ENCODE results near the gene DNAJC3. TPM values are rescaled to one million over a fixed set of nuclear protein-coding genes. Genes with fewer than 3 reads are reported as not detected.
A peak's percentile ranks its signal among the peaks of the same experiment; 100 is the strongest.

DNAJC3 gene
- total RNA-seq, 4 donors from 2014 or later = 49.1 to 73.3 (median 53.1) TPM

GRCh38 chr13:95833126-95833525 lies 156.2 kb downstream of the DNAJC3 start:
- H3K4me3 ChIP-seq = no peak overlapping the region
- ATAC-seq = no peak
- 68 to 82% methylated on average over 1 of the region's 1 CpG for WGBS, 2 donors (ENCODE audit: low coverage in 1 of 2)
- H3K36me3 ChIP-seq = peaks cover 0 to 18% of the 10 kb centered on the region in 2 donors
- H3K27ac ChIP-seq = no peak overlapping the region
- peaks cover 0 to 8% (median 0%) of the 10 kb centered on the region in 3 donors for H3K4me1 ChIP-seq
- peaks cover 0 to 15% (median 0%) of the 10 kb centered on the region in 3 donors for H3K9me3 ChIP-seq
- TF ChIP-seq POLR2AphosphoS5 (IDR thresholded peaks at IDR 0.05) (no peak), CTCF (IDR thresholded peaks at IDR 0.05) (no peak), POLR2A (IDR thresholded peaks at IDR 0.05) (no peak), EP300 (IDR thresholded peaks at IDR 0.05) (no peak)
- no peaks in the 10 kb centered on the region for H3K27me3 ChIP-seq

DNA sequence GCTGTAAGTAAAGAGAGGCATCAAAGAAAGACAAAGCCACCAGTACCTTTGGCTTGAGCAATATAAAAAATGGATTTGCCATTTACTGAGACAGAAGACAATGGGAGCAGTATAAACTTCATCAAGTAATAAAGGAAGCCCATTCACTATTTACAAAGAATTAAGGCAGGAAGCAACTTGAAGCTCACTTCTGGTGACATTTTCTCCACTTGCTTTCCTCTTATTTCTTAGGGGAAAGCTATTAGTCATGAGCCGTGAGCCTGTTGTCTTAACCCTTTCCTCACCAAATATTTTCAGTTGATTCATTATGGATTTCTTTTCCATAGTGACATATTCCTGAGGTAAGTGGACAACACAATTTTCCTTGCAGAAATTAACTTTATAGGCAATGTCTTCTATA lies 156.8 kb downstream of the DNAJC3 start:
- no peak overlapping the region for H3K4me3 ChIP-seq
- no peak for ATAC-seq
- H3K36me3 ChIP-seq = peaks cover 0 to 17% of the 10 kb centered on the region in 2 donors
- H3K9me3 ChIP-seq = peaks cover 0 to 21% (median 0%) of the 10 kb centered on the region in 3 donors
- H3K27ac ChIP-seq = no peak overlapping the region
- H3K27me3 ChIP-seq = no peaks in the 10 kb centered on the region
- TF ChIP-seq CTCF (IDR thresholded peaks at IDR 0.05) (no peak), POLR2A (IDR thresholded peaks at IDR 0.05) (no peak), EP300 (IDR thresholded peaks at IDR 0.05) (no peak), POLR2AphosphoS5 (IDR thresholded peaks at IDR 0.05) (no peak)
- H3K4me1 ChIP-seq = peaks cover 0 to 8% (median 0%) of the 10 kb centered on the region in 3 donors
- 10 to 20% methylated on average over 1 of the region's 1 CpG for WGBS, 2 donors (ENCODE audit: low coverage in 1 of 2)

- TF ChIP-seq EP300 (IDR thresholded peaks at IDR 0.05) = no peak
- TF ChIP-seq CTCF (IDR thresholded peaks at IDR 0.05) = peak; percentile 77 to 90 (median 82)
- peak; percentile 30 for TF ChIP-seq POLR2AphosphoS5 (IDR thresholded peaks at IDR 0.05)
- H3K4me3 ChIP-seq = no peak overlapping the region
- ATAC-seq = peak; percentile 36
- H3K4me1 ChIP-seq = peaks cover 0 to 8% (median 0%) of the 10 kb centered on the region in 3 donors
- H3K9me3 ChIP-seq = peaks cover 0 to 25% (median 0%) of the 10 kb centered on the region in 3 donors
- peaks cover 0 to 17% of the 10 kb centered on the region in 2 donors for H3K36me3 ChIP-seq
- no peak overlapping the region for H3K27ac ChIP-seq
- no peaks in the 10 kb centered on the region for H3K27me3 ChIP-seq
- WGBS, 2 donors (ENCODE audit: low coverage in 1 of 2) = 18 to 28% methylated on average over 3 of the region's 3 CpGs
Observed at GRCh38 chr13:95834134-95834765, 157.3 kb downstream of the DNAJC3 start.

GRCh38 chr13:95841894-95842293 lies 165.0 kb downstream of the DNAJC3 start:
- Histone ChIP-seq H3K4me3 (no peak overlapping the region), H3K9me3 (peaks cover 0 to 17% (median 0%) of the 10 kb centered on the region in 3 donors), H3K27ac (no peak overlapping the region), H3K4me1 (no peaks in the 10 kb centered on the region), H3K36me3 (peaks cover 0 to 12% of the 10 kb centered on the region in 2 donors), H3K27me3 (no peaks in the 10 kb centered on the region)
- TF ChIP-seq EP300 (IDR thresholded peaks at IDR 0.05) (no peak), CTCF (IDR thresholded peaks at IDR 0.05) (no peak), POLR2A (IDR thresholded peaks at IDR 0.05) (no peak)
- no peak for ATAC-seq

- 95 to 100% methylated on average over 2 of the region's 2 CpGs for WGBS, 2 donors (ENCODE audit: low coverage in 1 of 2)
- H3K9me3 ChIP-seq = peaks cover 0 to 15% (median 0%) of the 10 kb centered on the region in 3 donors
- no peak for ATAC-seq
Observed at GRCh38 chr13:95842898-95843297, 166.0 kb downstream of the DNAJC3 start.

More at GRCh38 chr13:95842898-95843297, 166.0 kb downstream of the DNAJC3 start:
- Histone ChIP-seq H3K36me3 (peaks cover 0 to 7% of the 10 kb centered on the region in 2 donors), H3K4me3 (no peak overlapping the region), H3K27me3 (no peaks in the 10 kb centered on the region), H3K27ac (no peak overlapping the region), H3K4me1 (no peaks in the 10 kb centered on the region)
- TF ChIP-seq POLR2A (IDR thresholded peaks at IDR 0.05) (no peak), EP300 (IDR thresholded peaks at IDR 0.05) (no peak), CTCF (IDR thresholded peaks at IDR 0.05) (no peak), POLR2AphosphoS5 (IDR thresholded peaks at IDR 0.05) (no peak)
